NCI-H524 treated with DMSO at 0.1 percent for 48 hours (cell line): ENCODE measurements around the gene LTBP4.
"Not testable (repeated sequence)": the region's sequence is repeated elsewhere in the genome, so short reads cannot be mapped to it uniquely, and the experiment has no call there.

Source experiments
- DNase-seq: peaks from one replicate; lab custom pipeline; 2025; lab: John Stamatoyannopoulos, UW

Gene LTBP4

GRCh38 chr19:40575326-40575725 lies 25.8 kb upstream of the LTBP4 start:
- no peak for DNase-seq

DNA sequence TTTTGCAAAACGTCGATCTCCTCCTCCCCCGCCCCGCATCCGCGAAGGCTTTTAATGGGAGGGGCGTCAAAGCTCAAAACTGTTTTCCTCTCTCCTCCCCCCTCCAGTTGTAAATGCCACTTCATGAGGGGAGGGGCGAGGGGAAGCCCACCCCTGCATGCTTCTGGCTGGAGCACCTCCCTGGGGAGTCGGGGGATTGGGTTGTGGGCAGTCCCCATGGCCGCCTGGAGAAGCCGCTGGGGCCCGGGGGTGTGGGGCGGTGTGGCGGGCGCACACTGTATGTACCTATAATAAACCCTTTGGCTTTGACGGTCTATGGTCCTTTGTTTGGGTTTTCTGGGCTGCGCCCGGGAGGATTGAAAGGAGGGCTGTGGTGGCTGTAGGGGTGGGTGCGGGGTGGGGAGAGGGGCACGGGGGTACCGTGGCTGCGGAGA lies 25.0 kb upstream of the LTBP4 start:
- no peak for DNase-seq

DNA sequence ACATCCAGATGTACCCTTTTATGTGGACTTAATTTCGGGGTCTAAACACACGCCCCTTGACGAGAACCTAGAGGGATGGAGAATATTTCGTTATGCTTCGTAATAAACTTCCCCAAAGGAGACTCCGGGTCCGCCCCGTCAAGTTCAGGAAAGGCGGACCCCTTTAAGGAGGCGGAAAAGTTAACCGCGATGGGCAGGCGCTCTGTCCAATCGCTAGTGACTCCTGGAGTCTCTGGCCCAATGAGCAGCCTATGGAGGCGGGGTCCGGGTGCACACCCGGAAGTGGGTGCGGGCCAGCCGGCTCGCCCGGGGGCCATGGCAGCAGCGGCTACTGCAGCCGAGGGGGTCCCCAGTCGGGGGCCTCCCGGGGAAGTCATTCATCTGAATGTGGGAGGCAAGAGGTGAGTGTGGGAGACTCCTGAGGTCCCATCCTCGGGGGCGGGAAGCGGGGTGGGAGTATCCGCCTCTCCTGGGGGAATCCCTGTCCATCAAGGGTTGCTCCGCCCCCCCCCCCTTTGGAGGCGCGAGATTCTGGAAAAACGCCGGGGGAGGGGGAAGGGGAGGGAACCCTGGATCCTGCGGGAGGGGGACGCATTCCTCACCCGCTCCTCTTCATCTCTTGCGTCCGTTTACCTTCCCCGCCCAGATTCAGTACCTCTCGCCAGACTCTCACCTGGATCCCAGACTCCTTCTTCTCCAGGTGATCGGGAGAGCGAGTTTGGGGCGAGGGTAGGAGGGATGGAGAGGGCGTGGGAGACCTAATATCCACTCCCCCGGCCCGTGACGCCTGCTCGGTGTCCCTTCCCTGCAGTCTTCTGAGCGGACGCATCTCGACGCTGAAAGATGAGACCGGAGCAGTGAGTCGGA lies 24.4 kb upstream of the LTBP4 start, which contains the start of gene SHKBP1:
TSS of gene SHKBP1 (plus strand) at position 289 of the 867 bp plus-strand sequence. CDS start at position 316, 27 bp downstream.
- DNase-seq = peak; percentile 84

DNA sequence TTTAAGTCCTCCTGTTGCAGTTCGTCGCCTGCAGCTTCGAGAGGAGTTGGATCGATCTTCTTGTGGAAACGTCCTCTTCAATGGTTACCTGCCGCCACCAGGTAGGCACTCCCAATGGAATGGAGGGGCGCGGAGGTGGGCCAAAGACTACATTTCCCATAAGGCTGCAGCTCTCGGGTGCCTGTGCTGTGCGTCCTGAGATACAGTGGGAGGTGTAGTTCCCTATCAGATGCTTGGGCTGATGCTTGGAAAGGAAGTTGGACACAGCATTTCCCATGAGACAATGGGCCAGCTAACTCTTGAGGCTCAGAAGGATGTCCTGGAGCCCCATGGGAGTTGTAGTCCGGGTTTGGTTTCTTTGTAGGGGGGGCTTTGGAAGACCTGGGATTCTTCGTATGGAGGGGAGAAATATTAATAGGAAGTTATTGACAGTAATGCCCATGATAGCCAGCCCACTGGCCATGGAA lies 22.7 kb upstream of the LTBP4 start:
- no peak for DNase-seq

DNA sequence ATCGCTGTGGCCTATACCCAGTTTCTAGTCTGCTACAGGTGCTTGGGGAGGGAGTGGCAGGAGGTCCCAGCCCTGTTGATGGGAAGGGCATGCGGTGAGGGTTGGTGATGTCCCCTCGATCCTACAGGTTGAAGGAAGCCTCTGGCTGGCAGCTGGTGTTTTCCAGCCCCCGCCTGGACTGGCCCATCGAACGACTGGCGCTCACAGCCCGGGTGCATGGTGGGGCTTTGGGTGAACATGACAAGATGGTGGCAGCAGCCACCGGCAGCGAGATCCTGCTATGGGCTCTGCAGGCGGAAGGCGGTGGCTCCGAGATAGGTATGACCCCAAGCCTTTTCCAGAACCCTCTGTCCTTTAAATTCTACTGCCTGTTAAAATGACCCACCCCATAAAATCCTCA lies 20.6 kb upstream of the LTBP4 start:
- DNase-seq = no peak

DNA sequence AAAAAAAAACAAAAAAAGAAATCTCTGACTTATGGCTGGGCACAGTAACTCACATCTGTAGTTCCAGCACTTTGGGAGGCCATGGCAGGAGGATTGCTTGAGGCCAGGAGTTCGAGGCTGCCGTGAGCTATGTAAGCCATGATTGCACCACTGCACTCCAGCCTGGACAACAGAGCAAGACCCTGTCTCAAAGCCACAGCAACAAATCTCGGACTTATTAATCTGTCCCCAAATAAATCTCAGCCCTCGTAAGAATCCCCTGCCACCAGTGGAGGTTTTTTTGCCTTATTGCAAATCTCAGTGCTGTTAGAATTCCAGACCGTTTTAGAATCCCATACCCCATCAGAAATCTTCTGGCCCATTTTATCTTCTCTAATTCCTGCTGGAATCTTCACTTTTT lies 19.6 kb upstream of the LTBP4 start:
- no peak for DNase-seq

GRCh38 chr19:40582467-40582866 lies 18.7 kb upstream of the LTBP4 start:
- DNase-seq = no peak

DNA sequence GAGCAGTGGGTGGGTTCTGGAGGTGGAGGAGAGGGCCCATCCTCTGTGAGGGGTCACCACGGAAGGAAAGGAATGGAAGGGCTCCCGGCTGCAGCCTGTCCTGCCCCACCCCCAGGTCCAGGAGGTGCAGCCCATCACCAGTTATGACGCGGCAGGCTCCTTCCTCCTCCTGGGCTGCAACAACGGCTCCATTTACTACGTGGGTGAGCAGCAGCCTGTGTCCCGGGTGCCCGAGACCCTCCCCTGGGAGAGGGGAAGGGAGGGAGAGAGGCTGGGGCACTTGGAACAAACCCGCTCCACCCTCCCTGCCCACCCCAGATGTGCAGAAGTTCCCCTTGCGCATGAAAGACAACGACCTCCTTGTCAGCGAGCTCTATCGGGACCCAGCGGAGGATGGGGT lies 17.9 kb upstream of the LTBP4 start:
- no peak for DNase-seq

- no peak for DNase-seq
These were observed 17.2 kb upstream of the LTBP4 start for GRCh38 chr19:40584007-40584406.

GRCh38 chr19:40585241-40585981 lies 15.8 kb upstream of the LTBP4 start:
- no peak for DNase-seq

GRCh38 chr19:40585982-40586422 lies 15.2 kb upstream of the LTBP4 start:
- DNase-seq = no peak

DNA sequence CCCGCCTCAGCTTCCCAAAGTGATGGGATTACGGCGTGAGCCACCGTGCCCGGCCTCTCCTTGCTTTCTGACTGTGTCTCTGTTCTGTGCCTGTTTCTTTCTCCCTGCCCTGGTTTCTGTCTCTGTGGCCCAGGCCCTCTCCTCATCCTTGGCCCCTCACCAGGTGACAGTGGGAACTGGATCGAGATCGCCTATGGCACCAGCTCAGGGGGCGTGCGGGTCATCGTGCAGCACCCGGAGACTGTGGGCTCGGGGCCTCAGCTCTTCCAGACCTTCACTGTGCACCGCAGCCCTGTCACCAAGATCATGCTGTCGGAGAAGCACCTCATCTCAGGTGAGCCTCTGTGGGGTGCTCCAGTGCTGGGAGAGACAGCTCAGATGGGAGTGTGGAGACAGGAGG lies 14.6 kb upstream of the LTBP4 start:
- DNase-seq = no peak

GRCh38 chr19:40588110-40588854 lies 12.9 kb upstream of the LTBP4 start:
- DNase-seq = no peak

GRCh38 chr19:40588926-40589569 lies 12.1 kb upstream of the LTBP4 start:
- no peak for DNase-seq

- no peak for DNase-seq
These were observed 11.4 kb upstream of the LTBP4 start for GRCh38 chr19:40589591-40590429.

GRCh38 chr19:40590464-40591265 lies 10.5 kb upstream of the LTBP4 start:
- DNase-seq = no peak

- DNase-seq = not testable (repeated sequence)
These were observed 9.4 kb upstream of the LTBP4 start for GRCh38 chr19:40591724-40592123.

DNA sequence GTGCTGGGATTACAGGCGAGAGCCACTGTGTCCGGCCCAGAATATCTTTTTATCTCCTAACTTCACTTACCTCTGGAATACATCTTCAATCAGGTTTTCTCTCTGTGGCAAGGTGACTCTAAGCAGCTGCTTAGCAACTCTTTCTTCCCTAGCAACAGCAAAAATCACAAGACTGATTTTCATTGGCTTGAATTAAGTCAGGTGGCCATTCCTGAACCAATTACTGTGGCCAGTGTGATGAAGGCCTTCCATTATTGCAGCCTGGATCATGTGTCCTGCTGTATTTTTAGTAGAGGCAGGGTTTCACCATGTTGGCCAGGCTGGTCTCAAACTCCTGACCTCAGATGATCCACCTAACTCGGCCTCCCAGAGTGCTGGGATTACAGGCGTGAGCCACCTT lies 9.0 kb upstream of the LTBP4 start:
- peak; percentile 65 for DNase-seq

DNA sequence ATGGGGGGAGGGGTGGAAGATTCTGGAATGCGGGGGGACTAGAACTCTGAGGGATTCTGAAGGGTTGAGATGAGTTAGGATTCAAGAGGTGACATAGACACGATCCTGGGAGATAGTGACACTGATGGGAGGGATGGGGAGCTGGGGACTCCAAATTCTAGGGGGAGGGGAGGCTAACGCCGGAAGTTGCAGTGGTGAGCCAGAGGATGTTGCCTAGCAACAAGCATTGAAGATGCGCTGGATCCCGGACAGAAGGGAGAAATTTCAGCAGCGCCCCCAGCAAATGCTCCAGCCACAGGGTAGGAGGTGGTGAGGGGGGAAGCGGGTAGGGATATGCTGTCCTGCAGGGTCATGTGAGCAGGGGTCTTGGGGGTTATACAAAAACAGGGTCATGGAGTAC lies 6.9 kb upstream of the LTBP4 start:
- DNase-seq = peak; percentile 14

- no peak for DNase-seq
These were observed 6.5 kb upstream of the LTBP4 start for GRCh38 chr19:40594657-40595091.
